H9 (cell line): ENCODE results near the gene BAIAP2. TPM values are rescaled to one million over a fixed set of nuclear protein-coding genes. Genes with fewer than 3 reads are reported as not detected.

Source experiments
- DNase-seq: peaks from one replicate; pipeline ENCODE4 v3.0.0-alpha.2; 2017
- H2AFZ ChIP-seq: one replicate; pipeline ENCODE4 v1.6.1; 2013; ENCODE audit warnings: mild to moderate bottlenecking, low read length, control low read depth, moderate library complexity
- H2AK5ac ChIP-seq: 2 replicates; pipeline ENCODE4 v1.6.1; 2013; ENCODE audit warnings: low read length, control low read depth, mixed read lengths; ENCODE audit not compliant: insufficient read length
- H2BK120ac ChIP-seq: one replicate; pipeline ENCODE4 v1.6.1; 2013; ENCODE audit warnings: low read depth, mild to moderate bottlenecking, low read length, control low read depth, inconsistent platforms; ENCODE audit not compliant: poor library complexity, severe bottlenecking
- H2BK12ac ChIP-seq: 2 replicates; pipeline ENCODE4 v1.6.1; 2013; ENCODE audit warnings: low read length, control low read depth, mixed read lengths, low read depth; ENCODE audit not compliant: insufficient read length
- H2BK15ac ChIP-seq: 2 replicates; pipeline ENCODE4 v1.6.1; 2013; ENCODE audit warnings: low read depth, low read length, control low read depth
- H2BK20ac ChIP-seq: one replicate; pipeline ENCODE4 v1.6.1; 2013; ENCODE audit warnings: low read depth, mild to moderate bottlenecking, low read length, control low read depth, inconsistent platforms; ENCODE audit not compliant: poor library complexity, severe bottlenecking
- H2BK5ac ChIP-seq: 2 replicates; pipeline ENCODE4 v1.6.1; 2013; ENCODE audit warnings: low read length, control low read depth, mixed read lengths; ENCODE audit not compliant: insufficient read length
- H3K14ac ChIP-seq: 2 replicates; pipeline ENCODE4 v1.6.1; 2013; ENCODE audit warnings: low read length, control low read depth; ENCODE audit not compliant: insufficient read depth
- H3K18ac ChIP-seq: 2 replicates; pipeline ENCODE4 v1.6.1; 2013; ENCODE audit warnings: low read depth, mild to moderate bottlenecking, mixed read lengths, low read length, control low read depth; ENCODE audit not compliant: insufficient read length
- H3K23ac ChIP-seq: 2 replicates; pipeline ENCODE4 v1.6.1; 2013; ENCODE audit warnings: low read length, control low read depth, mixed read lengths, low read depth; ENCODE audit not compliant: insufficient read length
- H3K23me2 ChIP-seq: 2 replicates; pipeline ENCODE4 v1.6.1; 2013; ENCODE audit warnings: low read depth, mild to moderate bottlenecking, mixed read lengths, low read length, control low read depth; ENCODE audit not compliant: insufficient read length, poor library complexity, severe bottlenecking
- H3K27ac ChIP-seq: 2 replicates; pipeline ENCODE4 v1.5.1; 2013; ENCODE audit warnings: low read length, control low read depth, mixed read lengths, low read depth; ENCODE audit not compliant: insufficient read length
- H3K27me3 ChIP-seq: 2 replicates; pipeline ENCODE4 v1.6.1; 2013; ENCODE audit warnings: low read length, control low read depth, inconsistent platforms; ENCODE audit not compliant: insufficient read depth
- H3K4ac ChIP-seq: 2 replicates; pipeline ENCODE4 v1.6.1; 2013; ENCODE audit warnings: low read depth, mild to moderate bottlenecking, control low read depth, inconsistent platforms, low read length, moderate library complexity
- H3K4me1 ChIP-seq: 2 replicates; pipeline ENCODE4 v1.6.1; 2013; ENCODE audit warnings: low read length, control low read depth, inconsistent platforms; ENCODE audit not compliant: insufficient read depth
- H3K4me2 ChIP-seq: 2 replicates; pipeline ENCODE4 v1.6.1; 2013; ENCODE audit warnings: low read length, control low read depth, mixed read lengths; ENCODE audit not compliant: insufficient read length, insufficient read depth
- H3K56ac ChIP-seq: 2 replicates; pipeline ENCODE4 v1.6.1; 2013; ENCODE audit warnings: low read depth, mild to moderate bottlenecking, mixed read lengths, low read length, control low read depth; ENCODE audit not compliant: insufficient read length
- H3K79me1 ChIP-seq: 2 replicates; pipeline ENCODE4 v1.6.1; 2013; ENCODE audit warnings: low read depth, mild to moderate bottlenecking, moderate library complexity, low read length, control low read depth, inconsistent platforms; ENCODE audit not compliant: insufficient read depth, poor library complexity, severe bottlenecking
- H3K79me2 ChIP-seq: 2 replicates; pipeline ENCODE4 v1.6.1; 2013; ENCODE audit warnings: low read length, control low read depth, inconsistent platforms; ENCODE audit not compliant: insufficient read depth
- H3K9ac ChIP-seq: 2 replicates; pipeline ENCODE4 v1.6.1; 2013; ENCODE audit warnings: low read length, control low read depth, mixed read lengths; ENCODE audit not compliant: insufficient read length; ENCODE audit errors: extremely low read depth
- H3K9me3 ChIP-seq: one replicate; pipeline ENCODE4 v1.6.1; 2013; ENCODE audit warnings: low read depth, low read length, inconsistent platforms; ENCODE audit not compliant: control insufficient read depth
- H3T11ph ChIP-seq: one replicate; pipeline ENCODE4 v1.6.1; 2013; ENCODE audit warnings: mild to moderate bottlenecking, low read length, control low read depth, inconsistent platforms
- H4K20me1 ChIP-seq: one replicate; pipeline ENCODE4 v1.6.1; 2013; ENCODE audit not compliant: control insufficient read depth, insufficient read length, insufficient read depth
- H4K5ac ChIP-seq: 2 replicates; pipeline ENCODE4 v1.6.1; 2013; ENCODE audit warnings: low read depth, mild to moderate bottlenecking, mixed read lengths, low read length, control low read depth; ENCODE audit not compliant: insufficient read length
- H4K8ac ChIP-seq: replicated peaks from 2 replicates; pipeline ENCODE4 v1.6.1; 2013; ENCODE audit warnings: low read length, control low read depth, mixed read lengths, low read depth; ENCODE audit not compliant: insufficient read length
- H4K91ac ChIP-seq: 2 replicates; pipeline ENCODE4 v1.6.1; 2013; ENCODE audit warnings: low read depth, mild to moderate bottlenecking, moderate library complexity, mixed read lengths, low read length, control low read depth; ENCODE audit not compliant: insufficient read length
- H3K27ac Mint-ChIP-seq, 3 experiments: 2 replicates in 2 of 3; 3 replicates in 1 of 3; pipeline ENCODE4 v1.8.0; 2020 to 2021; ENCODE audit warnings: mixed read lengths in 3 of 3, mild to moderate bottlenecking in 1 of 3, moderate library complexity in 1 of 3
- H3K27me3 Mint-ChIP-seq: 2 replicates; pipeline ENCODE4 v1.8.0; 2021; ENCODE audit warnings: low read depth, mild to moderate bottlenecking, moderate library complexity, mixed read lengths
- H3K36me3 Mint-ChIP-seq, 3 experiments: 2 replicates in 2 of 3; 3 replicates in 1 of 3; pipeline ENCODE4 v1.8.0; 2020 to 2021; ENCODE audit warnings: low read depth in 3 of 3, mixed read lengths in 3 of 3; ENCODE audit not compliant: insufficient read depth in 1 of 3
- H3K4me1 Mint-ChIP-seq, 2 experiments: 2 replicates each; pipeline ENCODE4 v1.8.0; 2020; ENCODE audit warnings: mixed read lengths in 2 of 2
- H3K4me3 Mint-ChIP-seq, 2 experiments: 2 replicates in 1 of 2; 3 replicates in 1 of 2; pipeline ENCODE4 v1.8.0; 2020 to 2021; ENCODE audit warnings: mild to moderate bottlenecking in 2 of 2, mixed read lengths in 2 of 2, moderate library complexity in 1 of 2
- H3K9me3 Mint-ChIP-seq, 2 experiments: 2 replicates in 1 of 2; 3 replicates in 1 of 2; pipeline ENCODE4 v1.8.0; 2020; ENCODE audit warnings: mild to moderate bottlenecking in 2 of 2, mixed read lengths in 2 of 2, moderate library complexity in 1 of 2
- WGBS: extraction: QIAGEN DNeasy Blood & Tissue Kit; methylation state at CpG from one replicate; pipeline ENCODE4 v1.1.7; 2013; ENCODE audit warnings: missing lambda C conversion rate, low lambda C conversion rate, mixed read lengths; ENCODE audit not compliant: insufficient read length; ENCODE audit errors: extremely low coverage; 5-methylcytosine and 5-hydroxymethylcytosine counted together
- total RNA-seq: library from RNA; stranded (reverse); gene quantifications from 2 replicates; pipeline ENCODE4 v1.2.1, GENCODE V29; 2021
- TF ChIP-seq, protein P1 (sequence below): fragments of 200-600 bp; sonication (generic); conservative IDR thresholded peaks from 3 replicates; pipeline ENCODE4 v1.8.0; 2021; ENCODE audit warnings: antibody characterized with exemption, mild to moderate bottlenecking

Gene BAIAP2
- total RNA-seq, 1 experiment from 2014 or later: 27.8 TPM

DNA sequence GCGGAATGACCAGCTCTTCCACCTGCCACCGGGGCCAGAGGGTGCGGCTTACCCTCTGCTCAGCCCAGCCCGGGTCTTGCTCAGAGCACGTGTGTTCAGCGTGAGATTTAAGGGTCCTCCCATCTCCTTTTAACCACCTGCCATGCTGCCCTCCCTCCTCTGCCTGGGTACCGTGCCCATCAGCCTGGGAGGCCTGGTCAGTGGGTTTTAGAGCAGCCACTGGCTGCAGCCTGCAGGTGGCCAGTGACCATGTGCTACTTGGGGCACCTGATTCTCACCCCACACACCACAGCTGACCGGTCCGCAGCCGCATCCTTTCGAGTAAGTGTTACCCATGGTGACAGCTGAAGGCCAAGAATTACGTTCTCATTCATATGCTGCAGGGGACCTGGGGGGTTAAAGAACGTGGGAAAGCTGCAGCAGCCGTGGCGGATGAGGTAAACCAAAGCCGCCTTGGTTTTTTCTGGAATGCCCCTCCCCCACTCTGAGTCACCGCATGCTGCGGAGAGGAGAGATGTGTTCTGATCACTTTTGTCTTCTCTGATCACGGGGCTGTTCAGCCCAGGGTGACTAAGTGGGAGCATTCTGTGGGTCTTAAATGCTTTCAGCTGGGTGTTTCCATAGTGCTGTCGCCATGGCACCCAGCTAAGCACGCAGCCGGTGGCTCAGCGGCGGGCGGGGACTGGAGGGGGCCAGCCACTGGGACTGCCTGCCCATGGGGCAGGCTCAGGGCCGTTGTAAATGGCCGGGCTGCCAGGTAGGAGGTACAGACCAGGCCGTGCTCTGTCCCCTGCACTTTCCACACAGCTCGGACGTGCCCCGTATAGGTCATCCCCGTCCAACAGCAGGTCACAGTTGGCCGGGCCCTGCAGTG lies 59.8 kb downstream of the BAIAP2 start:
- H4K8ac ChIP-seq: no peak overlapping the region
- TF ChIP-seq, protein P1, sequence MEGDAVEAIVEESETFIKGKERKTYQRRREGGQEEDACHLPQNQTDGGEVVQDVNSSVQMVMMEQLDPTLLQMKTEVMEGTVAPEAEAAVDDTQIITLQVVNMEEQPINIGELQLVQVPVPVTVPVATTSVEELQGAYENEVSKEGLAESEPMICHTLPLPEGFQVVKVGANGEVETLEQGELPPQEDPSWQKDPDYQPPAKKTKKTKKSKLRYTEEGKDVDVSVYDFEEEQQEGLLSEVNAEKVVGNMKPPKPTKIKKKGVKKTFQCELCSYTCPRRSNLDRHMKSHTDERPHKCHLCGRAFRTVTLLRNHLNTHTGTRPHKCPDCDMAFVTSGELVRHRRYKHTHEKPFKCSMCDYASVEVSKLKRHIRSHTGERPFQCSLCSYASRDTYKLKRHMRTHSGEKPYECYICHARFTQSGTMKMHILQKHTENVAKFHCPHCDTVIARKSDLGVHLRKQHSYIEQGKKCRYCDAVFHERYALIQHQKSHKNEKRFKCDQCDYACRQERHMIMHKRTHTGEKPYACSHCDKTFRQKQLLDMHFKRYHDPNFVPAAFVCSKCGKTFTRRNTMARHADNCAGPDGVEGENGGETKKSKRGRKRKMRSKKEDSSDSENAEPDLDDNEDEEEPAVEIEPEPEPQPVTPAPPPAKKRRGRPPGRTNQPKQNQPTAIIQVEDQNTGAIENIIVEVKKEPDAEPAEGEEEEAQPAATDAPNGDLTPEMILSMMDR: 0 out of 3 replicates have a peak, but pooled peaks have one; percentile 11
- H3K9me3 Mint-ChIP-seq: no peaks in the 10 kb centered on the region; a peak in 1 of 5 replicates
- peak overlapping the region; percentile 83 for H3K14ac ChIP-seq
- H3T11ph ChIP-seq: no peak overlapping the region
- no CpG with 5 or more reads among the region's 33 CpGs for WGBS
- no peak overlapping the region for H2BK20ac ChIP-seq
- H3K27me3 ChIP-seq: no peaks in the 10 kb centered on the region
- H2BK120ac ChIP-seq: no peak overlapping the region
- H3K27ac Mint-ChIP-seq: peak overlapping the region; percentile 34 to 94 (median 77); a peak in 5 of 7 replicates
- no peak overlapping the region for H2AK5ac ChIP-seq
- H4K91ac ChIP-seq: no peak overlapping the region
- H3K36me3 Mint-ChIP-seq: no peaks in the 10 kb centered on the region; a peak in 1 of 7 replicates
- H3K4me2 ChIP-seq: no peak overlapping the region
- peaks cover 3% of the 10 kb centered on the region; the same call in 1 of the 2 replicates for H3K27me3 Mint-ChIP-seq
- peaks cover 36 to 45% of the 10 kb centered on the region in 2 experiments for H3K4me1 Mint-ChIP-seq
- no peaks in the 10 kb centered on the region for H3K9me3 ChIP-seq
- no peak overlapping the region for H2BK5ac ChIP-seq
- no peak overlapping the region; the same call in 1 of the 2 replicates for H3K4ac ChIP-seq
- H3K79me1 ChIP-seq: no peaks in the 10 kb centered on the region
- no peaks in the 10 kb centered on the region for H4K20me1 ChIP-seq
- H3K23me2 ChIP-seq: no peaks in the 10 kb centered on the region
- H2BK15ac ChIP-seq: no peak overlapping the region
- no peak overlapping the region for H2AFZ ChIP-seq
- no peak overlapping the region for H3K9ac ChIP-seq
- H3K27ac ChIP-seq: no peak overlapping the region
- no peaks in the 10 kb centered on the region; the same call in 1 of the 2 replicates for H3K4me1 ChIP-seq
- H3K23ac ChIP-seq: no peak overlapping the region
- H3K4me3 Mint-ChIP-seq: no peak overlapping the region
- H2BK12ac ChIP-seq: no peak overlapping the region
- peak; percentile 86 for DNase-seq
- H3K18ac ChIP-seq: peak overlapping the region; percentile 64
- H3K79me2 ChIP-seq: no peaks in the 10 kb centered on the region
- no peak overlapping the region for H3K56ac ChIP-seq
- H4K5ac ChIP-seq: no peak overlapping the region
